SK-N-SH (cell line): ENCODE data around the gene PXYLP1. TPM values are rescaled to one million over a fixed set of nuclear protein-coding genes. Genes with fewer than 3 reads are reported as not detected.

Experiments used
- CTCF ChIA-PET: fragments of 300-600, 350-600 bp; formaldehyde crosslinking; extraction: SDS; loops from one replicate; lab custom pipeline; 2021; lab: Yijun Ruan, JAX
- POLR2A ChIA-PET: fragments of 350-600 bp; sonication (Branson Sonifier 250); formaldehyde crosslinking; extraction: SDS; loops from one replicate; lab custom pipeline; 2020; ENCODE audit warnings: antibody characterized with exemption, inconsistent platforms; lab: Yijun Ruan, JAX
- DNase-seq: peaks from one replicate; pipeline ENCODE4 v3.0.0; 2012
- H2AFZ ChIP-seq: fragments of 200-600 bp; sonication (generic); 2 replicates; pipeline ENCODE4 v1.8.1; 2016; ENCODE audit warnings: antibody characterized with exemption, mild to moderate bottlenecking, low read depth
- H3F3A ChIP-seq: fragments of 200-600 bp; sonication (generic); replicated peaks from 2 replicates; pipeline ENCODE3; 2016; ENCODE audit warnings: antibody characterized with exemption, mild to moderate bottlenecking; ENCODE audit not compliant: insufficient read depth
- H3K27ac ChIP-seq, 2 experiments: fragments of 200-500 bp in 1 of 2; fragments of 200-600 bp in 1 of 2; sonication (Bioruptor generic) in 1 of 2; sonication (generic), shearing (Covaris generic) in 1 of 2; 2 replicates each; pipeline versions ENCODE4 v1.5.1 to v1.6.1; 2014 to 2016; ENCODE audit warnings: low read depth in 2 of 2, inconsistent platforms in 1 of 2, low read length in 1 of 2, mild to moderate bottlenecking in 1 of 2, mixed read lengths in 1 of 2
- H3K27me3 ChIP-seq: fragments of 200-600 bp; sonication (generic), shearing (Covaris generic); 2 replicates; pipeline ENCODE4 v1.6.1; 2016; ENCODE audit warnings: mixed run types; ENCODE audit not compliant: insufficient read depth
- H3K36me3 ChIP-seq, 2 experiments: fragments of 200-500 bp in 1 of 2; fragments of 200-600 bp in 1 of 2; sonication (Bioruptor generic) in 1 of 2; sonication (generic) in 1 of 2; replicated peaks in 1 of 2; 2 replicates each; pipeline versions ENCODE3 to v1.5.1; 2014 to 2016; ENCODE audit warnings: low read length in 1 of 2, mild to moderate bottlenecking in 1 of 2; ENCODE audit not compliant: insufficient read depth in 2 of 2, control insufficient read depth in 1 of 2
- H3K4me1 ChIP-seq, 2 experiments: fragments of 200-500 bp in 1 of 2; fragments of 200-600 bp in 1 of 2; sonication (Bioruptor generic) in 1 of 2; sonication (generic), shearing (Covaris generic) in 1 of 2; 2 replicates each; pipeline versions ENCODE4 v1.5.1 to v1.6.1; 2014 to 2016; ENCODE audit warnings: low read depth in 1 of 2, low read length in 1 of 2, mixed run types in 1 of 2; ENCODE audit not compliant: insufficient read depth in 2 of 2, control insufficient read depth in 1 of 2
- H3K4me2 ChIP-seq: fragments of 200-600 bp; sonication (generic), shearing (Covaris generic); 2 replicates; pipeline ENCODE4 v1.6.1; 2017; ENCODE audit warnings: mixed run types
- H3K4me3 ChIP-seq, 2 experiments: fragments of 200-500 bp in 1 of 2; fragments of 200-600 bp in 1 of 2; sonication (Bioruptor generic) in 1 of 2; sonication (generic), shearing (Covaris generic) in 1 of 2; 2 replicates each; pipeline versions ENCODE4 v1.5.1 to v1.8.1; 2014 to 2016; ENCODE audit warnings: low read depth in 2 of 2, inconsistent platforms in 1 of 2, low read length in 1 of 2, mild to moderate bottlenecking in 1 of 2, mixed read lengths in 1 of 2, moderate library complexity in 1 of 2
- H3K79me2 ChIP-seq: fragments of 200-600 bp; sonication (generic); 2 replicates; pipeline ENCODE4 v1.8.1; 2017; ENCODE audit warnings: mild to moderate bottlenecking; ENCODE audit not compliant: insufficient read depth
- H3K9ac ChIP-seq: fragments of 200-600 bp; sonication (generic); 2 replicates; pipeline ENCODE4 v1.6.1; 2017; ENCODE audit warnings: mixed run types
- H3K9me2 ChIP-seq: fragments of 200-600 bp; sonication (generic); 2 replicates; pipeline ENCODE4 v1.6.1; 2017; ENCODE audit warnings: mixed run types
- H3K9me3 ChIP-seq: fragments of 200-600 bp; sonication (generic); 2 replicates; pipeline ENCODE4 v1.6.1; 2017; ENCODE audit warnings: mixed run types, mild to moderate bottlenecking, moderate library complexity
- H4K20me1 ChIP-seq: fragments of 200-600 bp; sonication (generic); 2 replicates; pipeline ENCODE4 v1.6.1; 2017; ENCODE audit warnings: mild to moderate bottlenecking, mixed run types; ENCODE audit not compliant: insufficient read depth
- ELF1 ChIP-seq: IDR thresholded peaks from 2 replicates; pipeline ENCODE4 v1.4.0; 2012
- EP300 ChIP-seq, 2 experiments: IDR thresholded peaks; 2 replicates each; pipeline versions ENCODE4 v1.4.0 to v1.6.1; 2012; ENCODE audit warnings: borderline replicate concordance in 1 of 2, low read depth in 1 of 2, low read length in 1 of 2
- EZH2phosphoT487 ChIP-seq: fragments of 200-600 bp; sonication (generic); IDR thresholded peaks from 2 replicates; pipeline ENCODE4 v1.6.1; 2017; ENCODE audit warnings: low read depth, mixed run types, mild to moderate bottlenecking, antibody characterized with exemption, moderate library complexity, borderline replicate concordance
- PBX3 ChIP-seq: IDR thresholded peaks from 2 replicates; pipeline ENCODE4; 2012
- RAD21 ChIP-seq: IDR thresholded peaks from 2 replicates; pipeline ENCODE4 v1.6.1; 2012; ENCODE audit warnings: mild to moderate bottlenecking, low read length
- RCOR1 ChIP-seq: fragments of 150-350 bp; IDR thresholded peaks from 2 replicates; pipeline ENCODE4 v1.6.1; 2017; ENCODE audit warnings: antibody characterized with exemption, low read length
- RXRA ChIP-seq: IDR thresholded peaks from 2 replicates; pipeline ENCODE4 v1.4.0; 2012; ENCODE audit warnings: low read depth, mild to moderate bottlenecking, borderline replicate concordance
- TCF12 ChIP-seq: IDR thresholded peaks from 2 replicates; pipeline ENCODE4 v1.4.0; 2012
- TEAD4 ChIP-seq: IDR thresholded peaks from 2 replicates; pipeline ENCODE4 v1.4.0; 2012; ENCODE audit warnings: mild to moderate bottlenecking, borderline replicate concordance; ENCODE audit not compliant: insufficient read depth
- YY1 ChIP-seq: IDR thresholded peaks from 2 replicates; pipeline ENCODE4 v1.4.0; 2012; ENCODE audit warnings: low read depth, mild to moderate bottlenecking
- ZBTB33 ChIP-seq: IDR thresholded peaks from 2 replicates; pipeline ENCODE4 v1.4.0; 2012; ENCODE audit warnings: low read depth, borderline replicate concordance
- WGBS: methylation state at CpG from one replicate; pipeline ENCODE4 v1.1.6; 2017; ENCODE audit warnings: low lambda C conversion rate; 5-methylcytosine and 5-hydroxymethylcytosine counted together
- polyA plus RNA-seq, 3 experiments: library from polyadenylated mRNA; depleted of rRNA; stranded (reverse); fragments of >200 nt; gene quantifications; 2 replicates each; pipeline ENCODE4 v1.2.3, GENCODE V29; 2012
- TF ChIP-seq, protein P1 (sequence below): IDR thresholded peaks from 2 replicates; pipeline ENCODE4 v1.6.1; 2012; ENCODE audit warnings: mild to moderate bottlenecking, low read depth, low read length, moderate library complexity
- TF ChIP-seq, protein P2 (sequence below): fragments of 150-350 bp; IDR thresholded peaks from 2 replicates; pipeline ENCODE4 v1.6.1; 2017; ENCODE audit warnings: antibody characterized with exemption, low read length, low read depth, borderline replicate concordance

Gene PXYLP1
- polyA plus RNA-seq, 1 of the 3 experiments (the other 2 are of a cell fraction) = 8.6 TPM

GRCh38 chr3:141335531-141336061 is 104.0 kb downstream of the PXYLP1 start (continued):
- TF ChIP-seq, protein P1, sequence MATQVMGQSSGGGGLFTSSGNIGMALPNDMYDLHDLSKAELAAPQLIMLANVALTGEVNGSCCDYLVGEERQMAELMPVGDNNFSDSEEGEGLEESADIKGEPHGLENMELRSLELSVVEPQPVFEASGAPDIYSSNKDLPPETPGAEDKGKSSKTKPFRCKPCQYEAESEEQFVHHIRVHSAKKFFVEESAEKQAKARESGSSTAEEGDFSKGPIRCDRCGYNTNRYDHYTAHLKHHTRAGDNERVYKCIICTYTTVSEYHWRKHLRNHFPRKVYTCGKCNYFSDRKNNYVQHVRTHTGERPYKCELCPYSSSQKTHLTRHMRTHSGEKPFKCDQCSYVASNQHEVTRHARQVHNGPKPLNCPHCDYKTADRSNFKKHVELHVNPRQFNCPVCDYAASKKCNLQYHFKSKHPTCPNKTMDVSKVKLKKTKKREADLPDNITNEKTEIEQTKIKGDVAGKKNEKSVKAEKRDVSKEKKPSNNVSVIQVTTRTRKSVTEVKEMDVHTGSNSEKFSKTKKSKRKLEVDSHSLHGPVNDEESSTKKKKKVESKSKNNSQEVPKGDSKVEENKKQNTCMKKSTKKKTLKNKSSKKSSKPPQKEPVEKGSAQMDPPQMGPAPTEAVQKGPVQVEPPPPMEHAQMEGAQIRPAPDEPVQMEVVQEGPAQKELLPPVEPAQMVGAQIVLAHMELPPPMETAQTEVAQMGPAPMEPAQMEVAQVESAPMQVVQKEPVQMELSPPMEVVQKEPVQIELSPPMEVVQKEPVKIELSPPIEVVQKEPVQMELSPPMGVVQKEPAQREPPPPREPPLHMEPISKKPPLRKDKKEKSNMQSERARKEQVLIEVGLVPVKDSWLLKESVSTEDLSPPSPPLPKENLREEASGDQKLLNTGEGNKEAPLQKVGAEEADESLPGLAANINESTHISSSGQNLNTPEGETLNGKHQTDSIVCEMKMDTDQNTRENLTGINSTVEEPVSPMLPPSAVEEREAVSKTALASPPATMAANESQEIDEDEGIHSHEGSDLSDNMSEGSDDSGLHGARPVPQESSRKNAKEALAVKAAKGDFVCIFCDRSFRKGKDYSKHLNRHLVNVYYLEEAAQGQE = no peak
- TF ChIP-seq RAD21 (no peak), RCOR1 (no peak), ZBTB33 (no peak), TEAD4 (no peak), EZH2phosphoT487 (no peak), ELF1 (no peak), RXRA (no peak), EP300 (IDR thresholded peaks at IDR 0.05; ENCODE audit: borderline replicate concordance in 1 of 2, low read depth in 1 of 2, low read length in 1 of 2) (no peak)
- TF ChIP-seq, all 33 proteins: peak for 0

- no peaks in the 10 kb centered on the region for H3K9me3 ChIP-seq
- no peak for DNase-seq
- peaks cover 12% of the 10 kb centered on the region for H3F3A ChIP-seq
- peak overlapping the region; percentile 30; the same call in 1 of the 2 replicates for H3K9ac ChIP-seq
- H3K36me3 ChIP-seq = no peaks in the 10 kb centered on the region
- 72% methylated on average over 8 of the region's 12 CpGs for WGBS
- ChIA-PET CTCF (interaction anchor here (1.2 to 2.9 kb wide), 4 partner anchors 25 to 115 kb away, joined by 4 to 10 read pairs (median 5); no protein-coding TSS in a partner anchor), POLR2A (no interaction called here)
- no peak overlapping the region for H3K4me3 ChIP-seq
- peak overlapping the region; percentile 44; the same call in 1 of the 2 replicates for H2AFZ ChIP-seq
- no peaks in the 10 kb centered on the region for H3K79me2 ChIP-seq
- H3K27ac ChIP-seq = peak overlapping the region in 1 of 2 experiments; percentile 60; a peak in 2 of 4 replicates
- TF ChIP-seq ZBTB33 (no peak), PBX3 (0 out of 2 replicates have a peak, but pooled peaks have one; percentile 22), TCF12 (0 out of 2 replicates have a peak, but pooled peaks have one; percentile 26), YY1 (no peak)
- TF ChIP-seq, protein P2, sequence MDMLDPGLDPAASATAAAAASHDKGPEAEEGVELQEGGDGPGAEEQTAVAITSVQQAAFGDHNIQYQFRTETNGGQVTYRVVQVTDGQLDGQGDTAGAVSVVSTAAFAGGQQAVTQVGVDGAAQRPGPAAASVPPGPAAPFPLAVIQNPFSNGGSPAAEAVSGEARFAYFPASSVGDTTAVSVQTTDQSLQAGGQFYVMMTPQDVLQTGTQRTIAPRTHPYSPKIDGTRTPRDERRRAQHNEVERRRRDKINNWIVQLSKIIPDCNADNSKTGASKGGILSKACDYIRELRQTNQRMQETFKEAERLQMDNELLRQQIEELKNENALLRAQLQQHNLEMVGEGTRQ = no peak
- peak overlapping the region; percentile 22; the same call in 1 of the 2 replicates for H3K4me2 ChIP-seq
- no peaks in the 10 kb centered on the region for H3K27me3 ChIP-seq
- H3K4me1 ChIP-seq = peaks cover 4 to 16% of the 10 kb centered on the region in 2 experiments; a peak in 3 of 4 replicates
- H3K9me2 ChIP-seq = no peaks in the 10 kb centered on the region
- no peaks in the 10 kb centered on the region for H4K20me1 ChIP-seq
Measured at GRCh38 chr3:141336672-141337522, 105.3 kb downstream of the PXYLP1 start.
